ENCODE results near the gene BDH1. TPM values are rescaled to one million over a fixed set of nuclear protein-coding genes. Genes with fewer than 3 reads are reported as not detected.

Gene BDH1
- total and polyA plus RNA-seq, 2 of the 8 experiments (the other 6 are each of a cell fraction or from before 2014, with no cell fraction given): 27.2 to 28.1 TPM

GRCh38 chr3:197503652-197504051 is 52.1 kb downstream of the BDH1 start:
- Histone ChIP-seq H3K56ac (replicated peaks; ENCODE audit: insufficient read length, low read depth, low read length) (no peak overlapping the region), H3K27me3 (replicated peaks in 1 of 4; ENCODE audit: control insufficient read depth in 3 of 4, extremely low read depth in 1 of 4, insufficient read depth in 3 of 4, low read length in 3 of 4) (no peaks in the 10 kb centered on the region), H4K20me1 (replicated peaks in 1 of 2; ENCODE audit: control insufficient read depth in 1 of 2, insufficient read depth in 2 of 2, low read length in 2 of 2) (no peaks in the 10 kb centered on the region), H3K14ac (ENCODE audit: insufficient read length) (no peak overlapping the region), H3K79me1 (ENCODE audit: low read depth, low read length) (no peaks in the 10 kb centered on the region), H4K8ac (ENCODE audit: extremely low read depth, insufficient read depth, low read length) (no peak overlapping the region; the same call in 1 of the 2 replicates), H2AK5ac (ENCODE audit: low read depth, low read length) (no peak overlapping the region), H2BK120ac (replicated peaks; ENCODE audit: low read depth, low read length) (no peak overlapping the region), H3K23ac (ENCODE audit: insufficient read length) (no peak overlapping the region), H2BK15ac (ENCODE audit: low read length) (no peak overlapping the region), H3K4ac (replicated peaks; ENCODE audit: insufficient read length, low read depth, low read length) (no peak overlapping the region), H3K79me2 (ENCODE audit: control insufficient read depth in 1 of 2, insufficient read depth in 2 of 2, low read length in 2 of 2) (no peaks in the 10 kb centered on the region), H2BK5ac (ENCODE audit: low read depth, low read length) (no peak overlapping the region), H4K91ac (replicated peaks; ENCODE audit: insufficient read length, low read length) (no peak overlapping the region), H3K9ac (replicated peaks in 1 of 4; ENCODE audit: extremely low read depth in 1 of 4, low read depth in 3 of 4, low read length in 3 of 4) (no peak overlapping the region), H3K4me1 (replicated peaks in 1 of 4; ENCODE audit: control insufficient read depth in 3 of 4, insufficient read depth in 4 of 4, low read length in 3 of 4) (peaks cover 0 to 3% (median 1%) of the 10 kb centered on the region in 4 experiments; a peak in 4 of 7 replicates), H3K9me3 (ENCODE audit: insufficient read depth in 2 of 2, low read depth in 1 of 2, low read length in 1 of 2) (peaks cover 0 to 4% of the 10 kb centered on the region in 2 experiments; a peak in 1 of 4 replicates), H4K5ac (ENCODE audit: insufficient read length, low read depth, low read length) (no peak overlapping the region), H2BK20ac (ENCODE audit: low read length) (no peak overlapping the region), H3K4me2 (ENCODE audit: insufficient read depth in 1 of 2, low read depth in 2 of 2, low read length in 2 of 2) (no peak overlapping the region), H3K23me2 (ENCODE audit: low read depth, low read length) (no peaks in the 10 kb centered on the region), H3K36me3 (ENCODE audit: control insufficient read depth in 2 of 4, insufficient read depth in 4 of 4, low read length in 3 of 4) (no peaks in the 10 kb centered on the region), H3K18ac (ENCODE audit: extremely low read depth, low read length) (no peak overlapping the region), H3K27ac (ENCODE audit: low read depth, low read length) (no peak overlapping the region), H2AFZ (ENCODE audit: low read length) (no peak overlapping the region), H3K4me3 (ENCODE audit: extremely low read depth in 1 of 4, insufficient read depth in 2 of 4, low read depth in 3 of 4, low read length in 4 of 4) (no peak overlapping the region), H2BK12ac (ENCODE audit: low read depth, low read length) (no peak overlapping the region)
- DNase-seq (ENCODE audit: low read depth in 1 of 2, low spot score in 2 of 2) (no peak), FAIRE-seq (no peak)
- TF ChIP-seq EGR1 (IDR thresholded peaks at IDR 0.05; ENCODE audit: borderline replicate concordance, low read depth, low read length) (no peak), RFX5 (IDR thresholded peaks at IDR 0.05; ENCODE audit: borderline replicate concordance, low read depth, low read length) (no peak), POLR2AphosphoS5 (IDR thresholded peaks at IDR 0.05; ENCODE audit: low read depth, low read length) (no peak), PHF8 (conservative IDR thresholded peaks at IDR 0.05; ENCODE audit: low read depth, low read length) (no peak)
- CTCF ChIA-PET (ENCODE audit: partially characterized antibody): interaction anchor here (0.6 to 4.0 kb wide), 7 partner anchors 10 to 746 kb away, joined by 3 to 44 read pairs (median 12); no protein-coding TSS in a partner anchor
- WGBS, 2 experiments (ENCODE audit: extremely low coverage in 1 of 2, insufficient coverage in 1 of 2, insufficient read length in 1 of 2, insufficient replicate concordance in 2 of 2, low coverage in 1 of 2, low lambda C conversion rate in 2 of 2, missing lambda C conversion rate in 1 of 2): 86% methylated on average over 1 of the region's 1 CpG; no CpG with 5 or more reads in 1 of the 2 experiments
- POLR2A ChIA-PET (ENCODE audit: partially characterized antibody): no interaction called here
